PC-3 (cell line): ENCODE data around the gene OLR1. TPM values are rescaled to one million over a fixed set of nuclear protein-coding genes. Genes with fewer than 3 reads are reported as not detected.

ENCODE experiments used
- ATAC-seq: fragments of 200-7000 bp; cut with Tn5 transposase; 2 replicates; pipeline ENCODE4 v1.9.1; 2020; ENCODE audit warnings: mild to moderate bottlenecking, moderate library complexity
- BruUV-seq: library from RNA; stranded (reverse); fragments of 400-500 nt; replicated peaks from 2 replicates; lab custom pipeline; 2021; lab: Mats Ljungman, UMichigan
- CTCF ChIA-PET: fragments of 300-600 bp; sonication (Branson Sonifier 250); formaldehyde crosslinking; loops from one replicate; lab custom pipeline; 2022; ENCODE audit warnings: antibody characterized with exemption; lab: Charles Lee
- POLR2A ChIA-PET: fragments of 300-600 bp; sonication (Branson Sonifier 250); formaldehyde crosslinking; loops from one replicate; lab custom pipeline; 2022; ENCODE audit warnings: antibody characterized with exemption; ENCODE audit not compliant: unreplicated experiment; lab: Charles Lee
- DNase-seq: peaks from one replicate; pipeline ENCODE4 v3.0.0-alpha.2; 2015
- H2AFZ ChIP-seq: fragments of 300-600 bp; sonication (generic); 2 replicates; pipeline ENCODE4 v1.6.0; 2016; ENCODE audit warnings: antibody characterized with exemption, low read length
- H3F3A ChIP-seq: fragments of 300-600 bp; sonication (generic); one replicate; pipeline ENCODE4 v1.6.0; 2017; ENCODE audit warnings: antibody characterized with exemption, low read length, control low read depth, mild to moderate bottlenecking; ENCODE audit not compliant: unreplicated experiment
- H3K27ac ChIP-seq: fragments of 300-600 bp; sonication (generic); 2 replicates; pipeline ENCODE4 v1.5.1; 2016; ENCODE audit warnings: mild to moderate bottlenecking, low read length
- H3K27me3 ChIP-seq: fragments of 300-600 bp; sonication (generic); 2 replicates; pipeline ENCODE4 v1.6.1; 2016; ENCODE audit warnings: low read length, mixed read lengths
- H3K36me3 ChIP-seq: fragments of 300-600 bp; sonication (generic); 2 replicates; pipeline ENCODE4 v1.6.1; 2016; ENCODE audit warnings: low read depth, mixed run types, low read length, mixed read lengths
- H3K4me1 ChIP-seq: fragments of 300-600 bp; sonication (generic); 2 replicates; pipeline ENCODE4 v1.5.1; 2016; ENCODE audit warnings: low read length; ENCODE audit not compliant: insufficient read depth
- H3K4me2 ChIP-seq: fragments of 300-600 bp; sonication (generic); 2 replicates; pipeline ENCODE4 v1.6.0; 2016; ENCODE audit warnings: low read length
- H3K4me3 ChIP-seq: fragments of 300-600 bp; sonication (generic); 2 replicates; pipeline ENCODE4 v1.5.1; 2016; ENCODE audit warnings: mild to moderate bottlenecking, low read length, mixed read lengths
- H3K79me2 ChIP-seq: fragments of 300-600 bp; sonication (generic); 2 replicates; pipeline ENCODE4 v1.6.1; 2017; ENCODE audit warnings: low read length, mixed read lengths
- H3K9ac ChIP-seq: fragments of 300-600 bp; sonication (generic); 2 replicates; pipeline ENCODE4 v1.6.0; 2016; ENCODE audit warnings: mild to moderate bottlenecking, low read length
- H3K9me2 ChIP-seq: fragments of 300-600 bp; sonication (generic); replicated peaks from 2 replicates; pipeline ENCODE4 v1.6.1; 2016; ENCODE audit warnings: mixed run types, low read length, mixed read lengths
- H3K9me3 ChIP-seq: fragments of 300-600 bp; sonication (generic); 2 replicates; pipeline ENCODE4 v1.6.1; 2016; ENCODE audit warnings: low read length, mixed read lengths
- H4K20me1 ChIP-seq: fragments of 300-600 bp; sonication (generic); 2 replicates; pipeline ENCODE4 v1.6.1; 2016; ENCODE audit warnings: low read length, mixed read lengths
- CTCF ChIP-seq: fragments of 300-600 bp; sonication (generic); conservative IDR thresholded peaks from 2 replicates; pipeline ENCODE4 v1.5.1; 2017; ENCODE audit warnings: antibody characterized with exemption, low read depth, mild to moderate bottlenecking, low read length
- EZH2 ChIP-seq: fragments of 300-600 bp; sonication (generic); IDR thresholded peaks from one replicate; pipeline ENCODE4 v1.6.1; 2017; ENCODE audit warnings: antibody characterized with exemption, mild to moderate bottlenecking, low read length; ENCODE audit not compliant: unreplicated experiment
- EZH2phosphoT487 ChIP-seq: fragments of 300-600 bp; sonication (generic); IDR thresholded peaks from 2 replicates; pipeline ENCODE4 v1.6.1; 2018; ENCODE audit warnings: mild to moderate bottlenecking, antibody characterized with exemption, low read length, borderline replicate concordance
- intact Hi-C: fragments of 100-400 bp; cut with micrococcal nuclease; formaldehyde crosslinking; loops from 2 replicates; pipeline ENCODE4 v1.9.0; 2023
- total RNA-seq: library from RNA; depleted of rRNA; stranded (reverse); fragments of >200 nt; gene quantifications from 2 replicates; pipeline ENCODE4 v1.2.3, GENCODE V29; 2014

Gene OLR1
- total RNA-seq, 1 experiment from 2014 or later = 0.80 TPM

GRCh38 chr12:10178821-10179220 lies 6.9 kb upstream of the OLR1 start, which contains the start of gene TMEM52B:
Gene TMEM52B, plus strand, starts transcription at chr12:10179032. Its CDS starts 543 bp downstream, at chr12:10179575.
- 0 out of 2 replicates have a peak within 1 kb of the TSS, but pooled peaks have one; percentile 15 for H2AFZ ChIP-seq
- no peaks in the 10 kb centered on the region for H3K9me3 ChIP-seq
- DNase-seq (no peak), ATAC-seq (no peak)
- TF ChIP-seq CTCF = no peak
- no peak for TF ChIP-seq EZH2phosphoT487
- TF ChIP-seq EZH2 = no peak
- ChIA-PET CTCF (no interaction called here), POLR2A (no interaction called here)
- H4K20me1 ChIP-seq = no peaks in the 10 kb centered on the region
- H3K79me2 ChIP-seq = no peaks in the 10 kb centered on the region
- no peak within 1 kb of the TSS for H3K9ac ChIP-seq
- intact Hi-C loops = no loop called here
- H3K4me2 ChIP-seq = peak within 1 kb of the TSS; percentile 68
- peaks cover 4% of the 10 kb centered on the region for H3F3A ChIP-seq
- H3K4me1 ChIP-seq = peaks cover 32% of the 10 kb centered on the region
- BruUV-seq = no TSS peak
- no peak within 1 kb of the TSS for H3K4me3 ChIP-seq
- no peaks in the 10 kb centered on the region for H3K27me3 ChIP-seq
- H3K9me2 ChIP-seq = no peaks in the 10 kb centered on the region
- H3K36me3 ChIP-seq = no peaks in the 10 kb centered on the region
- H3K27ac ChIP-seq = no peak within 1 kb of the TSS

- Histone ChIP-seq H3K9me2 (no peaks in the 10 kb centered on the region), H3K4me3 (no peak overlapping the region), H3K36me3 (no peaks in the 10 kb centered on the region), H4K20me1 (no peaks in the 10 kb centered on the region), H3K9me3 (no peaks in the 10 kb centered on the region), H3F3A (no peaks in the 10 kb centered on the region), H3K27ac (no peak overlapping the region), H2AFZ (no peak overlapping the region), H3K79me2 (no peaks in the 10 kb centered on the region), H3K4me2 (no peak overlapping the region), H3K27me3 (no peaks in the 10 kb centered on the region), H3K9ac (no peak overlapping the region), H3K4me1 (peaks cover 20% of the 10 kb centered on the region)
- TF ChIP-seq CTCF (no peak), EZH2 (no peak), EZH2phosphoT487 (no peak)
- BruUV-seq = no TSS peak
- POLR2A ChIA-PET = no interaction called here
- ATAC-seq (no peak), DNase-seq (no peak)
- intact Hi-C loops = no loop called here
- CTCF ChIA-PET = interaction anchor here (0.6 to 1.0 kb wide), 2 partner anchors 23 to 221 kb away, joined by 6 to 9 read pairs; no protein-coding TSS in a partner anchor
Observed at GRCh38 chr12:10175846-10176636, 4.1 kb upstream of the OLR1 start.
